ENCODE measurements around the gene TTC14.

TTC14 gene

GRCh38 chr3:180626844-180627243 is 24.9 kb downstream of the TTC14 start:
- Histone ChIP-seq H3K9me3 (ENCODE audit: control insufficient read depth, low read length) (no peaks in the 10 kb centered on the region), H3K36me3 (ENCODE audit: control insufficient read depth, insufficient read depth, low read length) (no peaks in the 10 kb centered on the region), H3K4me1 (ENCODE audit: control insufficient read depth, insufficient read depth, low read length, poor library complexity, severe bottlenecking) (no peaks in the 10 kb centered on the region), H3K27me3 (replicated peaks; ENCODE audit: control insufficient read depth, insufficient read depth, low read length, poor library complexity, severe bottlenecking) (no peaks in the 10 kb centered on the region), H3K27ac (ENCODE audit: insufficient read depth, low read length, poor library complexity, severe bottlenecking) (no peak overlapping the region), H3K4me3 (ENCODE audit: insufficient read depth, low read depth, low read length, poor library complexity, severe bottlenecking) (no peak overlapping the region)
- DNase-seq: no peak

GRCh38 chr3:180630371-180630770 is 28.4 kb downstream of the TTC14 start:
- no peak for DNase-seq
- Histone ChIP-seq H3K4me1 (ENCODE audit: control insufficient read depth, insufficient read depth, low read length, poor library complexity, severe bottlenecking) (no peaks in the 10 kb centered on the region), H3K4me3 (ENCODE audit: insufficient read depth, low read depth, low read length, poor library complexity, severe bottlenecking) (no peak overlapping the region), H3K27me3 (replicated peaks; ENCODE audit: control insufficient read depth, insufficient read depth, low read length, poor library complexity, severe bottlenecking) (no peaks in the 10 kb centered on the region), H3K27ac (ENCODE audit: insufficient read depth, low read length, poor library complexity, severe bottlenecking) (no peak overlapping the region), H3K36me3 (ENCODE audit: control insufficient read depth, insufficient read depth, low read length) (no peaks in the 10 kb centered on the region), H3K9me3 (ENCODE audit: control insufficient read depth, low read length) (no peaks in the 10 kb centered on the region)

DNA sequence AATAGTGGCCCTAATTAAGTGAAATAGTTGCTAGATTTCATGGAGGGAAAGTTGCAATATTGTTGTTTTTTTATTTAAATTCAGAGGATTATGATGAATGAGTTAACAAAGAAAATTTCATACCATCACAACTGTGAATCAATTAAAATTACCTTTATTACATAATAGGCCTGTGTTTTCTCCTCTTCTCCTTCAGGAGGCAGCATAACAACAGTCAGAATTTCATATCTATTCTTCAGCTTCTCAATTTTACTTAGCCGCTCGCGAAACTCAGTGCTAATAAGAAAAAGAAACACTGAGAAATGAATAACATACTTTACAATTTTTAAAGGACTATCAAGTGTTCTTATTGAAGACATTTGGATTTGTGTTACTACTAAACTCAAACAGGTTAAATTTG is 29.4 kb downstream of the TTC14 start:
- Histone ChIP-seq H3K4me3 (ENCODE audit: insufficient read depth, low read depth, low read length, poor library complexity, severe bottlenecking) (no peak overlapping the region), H3K27ac (ENCODE audit: insufficient read depth, low read length, poor library complexity, severe bottlenecking) (no peak overlapping the region), H3K36me3 (ENCODE audit: control insufficient read depth, insufficient read depth, low read length) (no peaks in the 10 kb centered on the region), H3K4me1 (ENCODE audit: control insufficient read depth, insufficient read depth, low read length, poor library complexity, severe bottlenecking) (no peaks in the 10 kb centered on the region), H3K9me3 (ENCODE audit: control insufficient read depth, low read length) (no peaks in the 10 kb centered on the region), H3K27me3 (replicated peaks; ENCODE audit: control insufficient read depth, insufficient read depth, low read length, poor library complexity, severe bottlenecking) (no peaks in the 10 kb centered on the region)
- DNase-seq: no peak

DNA sequence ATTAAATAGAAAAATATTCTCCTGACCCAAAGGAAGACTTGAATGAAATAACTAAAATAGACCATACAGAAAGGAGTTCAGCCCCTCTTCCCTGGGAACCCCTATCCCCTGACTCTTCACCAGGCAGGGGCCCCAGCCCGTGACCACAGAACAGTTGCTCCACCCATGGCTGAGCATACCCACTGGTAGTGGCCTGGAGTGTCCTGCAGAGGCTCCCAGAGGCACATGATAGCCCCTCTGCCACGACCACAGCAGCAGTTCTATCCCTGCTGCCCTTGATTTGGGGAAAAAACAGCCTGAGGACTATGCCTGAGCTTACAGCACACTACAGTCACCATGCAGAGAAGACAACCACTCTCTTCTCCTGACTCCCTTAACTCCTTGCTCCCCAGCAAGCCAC is 31.8 kb downstream of the TTC14 start:
- no peak overlapping the region for H3K27ac ChIP-seq (ENCODE audit: insufficient read depth, low read length, poor library complexity, severe bottlenecking)
- no peaks in the 10 kb centered on the region for H3K27me3 ChIP-seq (replicated peaks; ENCODE audit: control insufficient read depth, insufficient read depth, low read length, poor library complexity, severe bottlenecking)
- H3K9me3 ChIP-seq (ENCODE audit: control insufficient read depth, low read length): no peaks in the 10 kb centered on the region
- DNase-seq: no peak
- H3K4me3 ChIP-seq (ENCODE audit: insufficient read depth, low read depth, low read length, poor library complexity, severe bottlenecking): no peak overlapping the region
- H3K4me1 ChIP-seq (ENCODE audit: control insufficient read depth, insufficient read depth, low read length, poor library complexity, severe bottlenecking): no peaks in the 10 kb centered on the region
- H3K36me3 ChIP-seq (ENCODE audit: control insufficient read depth, insufficient read depth, low read length): no peaks in the 10 kb centered on the region

DNA sequence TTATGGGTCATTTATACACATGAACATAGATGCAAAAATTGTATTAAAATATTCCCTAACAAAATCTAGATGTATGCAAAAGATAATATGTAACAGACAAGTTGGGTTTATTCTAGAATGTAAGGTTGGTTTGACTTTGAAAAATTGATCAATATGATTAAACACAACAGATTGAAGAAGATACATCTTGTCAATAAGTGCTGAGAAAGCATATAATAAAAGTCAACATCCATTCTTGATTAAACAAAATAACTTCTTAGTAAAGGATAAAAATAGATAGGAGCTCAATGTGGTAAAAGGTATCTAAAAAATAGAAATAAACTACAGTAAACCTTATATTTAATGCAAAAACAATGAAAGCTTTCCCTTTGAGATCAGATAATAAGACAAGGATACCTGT is 39.0 kb downstream of the TTC14 start:
- Histone ChIP-seq H3K36me3 (ENCODE audit: control insufficient read depth, insufficient read depth, low read length) (no peaks in the 10 kb centered on the region), H3K4me1 (ENCODE audit: control insufficient read depth, insufficient read depth, low read length, poor library complexity, severe bottlenecking) (no peaks in the 10 kb centered on the region), H3K27ac (ENCODE audit: insufficient read depth, low read length, poor library complexity, severe bottlenecking) (no peak overlapping the region), H3K27me3 (replicated peaks; ENCODE audit: control insufficient read depth, insufficient read depth, low read length, poor library complexity, severe bottlenecking) (no peaks in the 10 kb centered on the region), H3K4me3 (ENCODE audit: insufficient read depth, low read depth, low read length, poor library complexity, severe bottlenecking) (no peak overlapping the region), H3K9me3 (ENCODE audit: control insufficient read depth, low read length) (no peaks in the 10 kb centered on the region)
- no peak for DNase-seq

DNA sequence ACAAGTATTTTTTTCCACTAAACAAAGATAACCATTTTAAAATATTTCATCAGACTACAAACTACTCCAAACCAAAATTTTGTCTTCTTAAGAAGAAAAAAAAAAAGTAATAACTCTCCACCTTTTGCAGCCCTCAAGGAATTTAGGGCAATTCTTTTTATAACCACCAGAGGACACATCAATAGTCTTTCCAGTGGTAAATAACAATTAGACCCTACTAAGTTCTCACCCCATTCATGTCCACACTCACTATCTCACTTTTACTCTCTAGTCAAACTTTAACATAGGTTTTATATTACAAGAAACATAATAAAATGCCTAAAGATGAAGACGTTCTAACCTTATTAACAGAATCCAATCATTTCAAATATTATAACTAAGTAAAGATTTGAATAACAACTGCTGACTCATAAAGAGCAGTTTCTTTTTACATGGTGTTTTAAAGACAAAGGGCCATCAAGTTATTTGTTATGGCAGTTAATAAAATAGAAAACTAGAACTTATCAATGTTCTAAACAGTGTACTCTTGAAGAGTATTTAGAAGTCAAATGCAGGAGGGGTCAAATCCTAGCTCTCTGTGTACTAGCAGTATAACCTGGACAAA is 44.3 kb downstream of the TTC14 start:
- Histone ChIP-seq H3K27me3 (replicated peaks; ENCODE audit: control insufficient read depth, insufficient read depth, low read length, poor library complexity, severe bottlenecking) (peaks cover 3% of the 10 kb centered on the region), H3K4me1 (ENCODE audit: control insufficient read depth, insufficient read depth, low read length, poor library complexity, severe bottlenecking) (no peaks in the 10 kb centered on the region), H3K36me3 (ENCODE audit: control insufficient read depth, insufficient read depth, low read length) (no peaks in the 10 kb centered on the region), H3K9me3 (ENCODE audit: control insufficient read depth, low read length) (no peaks in the 10 kb centered on the region), H3K27ac (ENCODE audit: insufficient read depth, low read length, poor library complexity, severe bottlenecking) (no peak overlapping the region), H3K4me3 (ENCODE audit: insufficient read depth, low read depth, low read length, poor library complexity, severe bottlenecking) (no peak overlapping the region)
- DNase-seq: no peak

DNA sequence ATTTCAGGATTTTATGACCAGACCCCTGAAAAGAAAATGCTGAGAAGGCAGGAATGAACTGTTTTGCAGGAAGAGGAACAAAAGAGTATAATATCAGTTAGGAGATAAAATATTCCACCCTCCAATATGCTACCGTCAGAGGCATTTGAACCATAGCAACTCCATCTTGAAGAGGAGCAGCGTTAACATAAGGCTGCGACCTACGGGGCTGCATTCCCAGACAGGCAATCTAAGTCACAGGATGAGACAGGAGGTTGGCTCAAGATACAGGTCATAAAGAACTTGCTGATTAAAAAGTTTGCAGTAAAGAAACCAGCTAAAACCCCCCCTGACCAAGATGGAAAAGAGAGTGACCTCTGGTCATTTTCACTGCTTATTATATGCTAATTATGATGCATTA is 54.4 kb downstream of the TTC14 start:
- Histone ChIP-seq H3K36me3 (ENCODE audit: control insufficient read depth, insufficient read depth, low read length) (no peaks in the 10 kb centered on the region), H3K4me3 (ENCODE audit: insufficient read depth, low read depth, low read length, poor library complexity, severe bottlenecking) (no peak overlapping the region), H3K27ac (ENCODE audit: insufficient read depth, low read length, poor library complexity, severe bottlenecking) (no peak overlapping the region), H3K4me1 (ENCODE audit: control insufficient read depth, insufficient read depth, low read length, poor library complexity, severe bottlenecking) (no peaks in the 10 kb centered on the region), H3K9me3 (ENCODE audit: control insufficient read depth, low read length) (no peaks in the 10 kb centered on the region), H3K27me3 (replicated peaks; ENCODE audit: control insufficient read depth, insufficient read depth, low read length, poor library complexity, severe bottlenecking) (no peaks in the 10 kb centered on the region)
- DNase-seq: no peak

GRCh38 chr3:180657094-180657493 is 55.1 kb downstream of the TTC14 start:
- Histone ChIP-seq H3K4me3 (ENCODE audit: insufficient read depth, low read depth, low read length, poor library complexity, severe bottlenecking) (no peak overlapping the region), H3K4me1 (ENCODE audit: control insufficient read depth, insufficient read depth, low read length, poor library complexity, severe bottlenecking) (no peaks in the 10 kb centered on the region)
- no peak for DNase-seq

More at GRCh38 chr3:180657094-180657493, 55.1 kb downstream of the TTC14 start:
- Histone ChIP-seq H3K36me3 (ENCODE audit: control insufficient read depth, insufficient read depth, low read length) (no peaks in the 10 kb centered on the region), H3K9me3 (ENCODE audit: control insufficient read depth, low read length) (no peaks in the 10 kb centered on the region), H3K27ac (ENCODE audit: insufficient read depth, low read length, poor library complexity, severe bottlenecking) (no peak overlapping the region), H3K27me3 (replicated peaks; ENCODE audit: control insufficient read depth, insufficient read depth, low read length, poor library complexity, severe bottlenecking) (no peaks in the 10 kb centered on the region)

Measured in effector memory CD4-positive, alpha-beta T cell (primary cell).